Keratinocyte (primary cell): ENCODE data around the gene CDIP1. TPM values are rescaled to one million over a fixed set of nuclear protein-coding genes. Genes with fewer than 3 reads are reported as not detected.
A peak's percentile ranks its signal among the peaks of the same experiment; 100 is the strongest.

ENCODE experiments used
- DNase-seq: peaks from one replicate; pipeline ENCODE4 v3.0.0-alpha.2; 2011; ENCODE audit warnings: low read depth, missing footprints, low spot score
- FAIRE-seq: peaks from 2 replicates; lab custom pipeline; 2011; peaks lifted over from hg19 to GRCh38; lab: Jason Lieb, UNC
- H2AFZ ChIP-seq: 2 replicates; pipeline ENCODE4 v1.6.0; 2012; ENCODE audit warnings: low read length, control low read depth, inconsistent platforms; ENCODE audit not compliant: control insufficient read depth
- H3K27ac ChIP-seq: 2 replicates; pipeline ENCODE4 v1.5.1; 2011; ENCODE audit warnings: low read length; ENCODE audit not compliant: control insufficient read depth, insufficient read depth
- H3K27me3 ChIP-seq: 3 replicates; pipeline ENCODE4 v1.6.0; 2011; ENCODE audit warnings: low read length; ENCODE audit not compliant: control insufficient read depth, insufficient read depth; ENCODE audit errors: extremely low read depth
- H3K36me3 ChIP-seq, 2 experiments: 2 replicates in 1 of 2; 3 replicates in 1 of 2; pipeline ENCODE4 v1.5.1; 2011; ENCODE audit warnings: low read length in 2 of 2, mild to moderate bottlenecking in 1 of 2; ENCODE audit not compliant: control insufficient read depth in 2 of 2, insufficient read depth in 2 of 2; ENCODE audit errors: extremely low read depth in 1 of 2
- H3K4me1 ChIP-seq: 3 replicates; pipeline ENCODE4 v1.5.1; 2011; ENCODE audit warnings: low read length; ENCODE audit not compliant: control insufficient read depth, insufficient read depth; ENCODE audit errors: extremely low read depth
- H3K4me2 ChIP-seq: 3 replicates; pipeline ENCODE4 v1.6.0; 2011; ENCODE audit warnings: low read depth, low read length; ENCODE audit not compliant: control insufficient read depth, insufficient read depth; ENCODE audit errors: extremely low read depth
- H3K4me3 ChIP-seq, 3 experiments: fragments of 200-600 bp in 1 of 3; sonication (generic) in 1 of 3; 2 replicates in 2 of 3; 3 replicates in 1 of 3; pipeline ENCODE4 v1.5.1; 2011 to 2016; ENCODE audit warnings: low read length in 3 of 3, mild to moderate bottlenecking in 3 of 3, control low read depth in 2 of 3, inconsistent platforms in 1 of 3, low read depth in 1 of 3, mixed read lengths in 1 of 3, mixed run types in 1 of 3, moderate library complexity in 1 of 3; ENCODE audit not compliant: control insufficient read depth in 2 of 3, insufficient read depth in 2 of 3; ENCODE audit errors: extremely low read depth in 1 of 3
- H3K79me2 ChIP-seq: 2 replicates; pipeline ENCODE4 v1.6.0; 2012; ENCODE audit warnings: low read length; ENCODE audit not compliant: control insufficient read depth, insufficient read depth
- H3K9ac ChIP-seq: 3 replicates; pipeline ENCODE4 v1.6.0; 2011; ENCODE audit warnings: low read length; ENCODE audit not compliant: control insufficient read depth, insufficient read depth; ENCODE audit errors: extremely low read depth
- H3K9me1 ChIP-seq: 3 replicates; pipeline ENCODE4 v1.6.0; 2011; ENCODE audit warnings: low read length; ENCODE audit not compliant: control insufficient read depth, insufficient read depth; ENCODE audit errors: extremely low read depth
- H3K9me3 ChIP-seq: 2 replicates; pipeline ENCODE4 v1.5.1; 2012; ENCODE audit warnings: low read depth, low read length; ENCODE audit not compliant: control insufficient read depth
- H4K20me1 ChIP-seq: 3 replicates; pipeline ENCODE4 v1.6.0; 2011; ENCODE audit warnings: low read length; ENCODE audit not compliant: control insufficient read depth, insufficient read depth; ENCODE audit errors: extremely low read depth
- CTCF ChIP-seq, 3 experiments: IDR thresholded peaks in 1 of 3; conservative IDR thresholded peaks in 1 of 3; optimal IDR thresholded peaks in 1 of 3; 2 replicates in 2 of 3; 3 replicates in 1 of 3; pipeline versions ENCODE3 to v1.5.1; 2011; ENCODE audit warnings: low read length in 3 of 3, mild to moderate bottlenecking in 3 of 3, moderate library complexity in 2 of 3, control low read depth in 1 of 3, inconsistent platforms in 1 of 3; ENCODE audit not compliant: insufficient read depth in 2 of 3; ENCODE audit errors: extremely low read depth in 1 of 3
- EZH2 ChIP-seq: IDR thresholded peaks from one replicate; pipeline ENCODE4 v1.6.1; 2012; ENCODE audit warnings: inconsistent platforms, mild to moderate bottlenecking, low read length, moderate library complexity
- dilution Hi-C: fragments of 300-500 bp; cut with MboI; formaldehyde crosslinking; loops from one replicate; pipeline ENCODE4 v1.7.0; 2020; ENCODE audit warnings: low sequenced_read_pairs; ENCODE audit not compliant: extremely low pct_ligation_motif_present
- polyA plus RNA-seq, 5 experiments: library from polyadenylated mRNA; depleted of rRNA in 3 of 5; stranded (reverse) in 3 of 5; stranded (forward) in 1 of 5; unstranded in 1 of 5; fragments of >200 nt; gene quantifications; 1 replicate in 1 of 5; 2 replicates in 3 of 5; 3 replicates in 1 of 5; pipeline versions ENCODE4 v1.2.1 to v1.2.3, GENCODE V29; 2011 to 2012; ENCODE audit warnings: missing spikeins in 2 of 5, low read depth in 1 of 5, low replicate concordance in 1 of 5

The CDIP1 gene
- polyA plus RNA-seq, 1 donor (not counting 4 experiments of a cell fraction or from before 2014, with no cell fraction given) = 19.8 TPM

- Histone ChIP-seq H2AFZ (no peak overlapping the region), H3K9me3 (no peaks in the 10 kb centered on the region), H3K9ac (peak overlapping the region; percentile 43), H3K27me3 (no peaks in the 10 kb centered on the region), H3K4me2 (peak overlapping the region; percentile 67), H3K9me1 (peaks cover 10% of the 10 kb centered on the region), H3K36me3 (peaks cover 6 to 22% of the 10 kb centered on the region in 2 experiments), H4K20me1 (peaks cover 15% of the 10 kb centered on the region), H3K27ac (peak overlapping the region; percentile 82), H3K4me1 (peaks cover 84% of the 10 kb centered on the region), H3K79me2 (peaks cover 69% of the 10 kb centered on the region), H3K4me3 (peak overlapping the region in 1 of 3 experiments; percentile 36)
- DNase-seq (no peak), FAIRE-seq (peak; percentile 86)
- dilution Hi-C loops = no loop called here
- TF ChIP-seq CTCF (optimal IDR thresholded peaks at IDR 0.05 in 1 of 3, IDR thresholded peaks at IDR 0.05 in 1 of 3, conservative IDR thresholded peaks at IDR 0.05 in 1 of 3; ENCODE audit: extremely low read depth in 1 of 3, insufficient read depth in 2 of 3, low read length in 3 of 3) = no peak
- TF ChIP-seq EZH2 = no peak
Observed at GRCh38 chr16:4498546-4499195, 39.9 kb downstream of the CDIP1 start.

DNA sequence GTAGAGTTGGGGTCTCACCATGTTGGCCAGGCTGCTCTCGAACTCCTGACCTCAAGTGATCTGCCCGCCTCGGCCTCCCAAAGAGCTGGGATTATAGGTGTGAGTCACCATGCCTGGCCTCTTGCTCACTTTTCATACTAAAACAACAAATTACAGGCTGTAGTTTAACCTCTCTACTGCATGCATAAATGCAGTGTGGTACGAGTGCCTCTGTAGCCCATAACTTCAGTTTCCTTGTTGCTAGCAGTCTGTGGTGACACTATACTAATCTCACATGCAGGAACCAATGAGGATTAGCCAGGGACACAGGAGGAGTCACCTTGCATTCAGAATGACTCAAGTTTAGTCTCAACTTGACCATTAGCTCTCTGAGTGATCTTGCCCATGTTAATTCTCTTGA is 42.3 kb downstream of the CDIP1 start:
- H3K27ac ChIP-seq = peak overlapping the region; percentile 98
- no peak for DNase-seq
- dilution Hi-C loops = no loop called here
- peaks cover 84% of the 10 kb centered on the region for H3K4me1 ChIP-seq
- no peaks in the 10 kb centered on the region for H3K9me3 ChIP-seq
- FAIRE-seq = peak; percentile 84
- H3K4me2 ChIP-seq = peak overlapping the region; percentile 98
- H3K36me3 ChIP-seq = peaks cover 6 to 26% of the 10 kb centered on the region in 2 experiments
- H3K9ac ChIP-seq = peak overlapping the region; percentile 79
- no peak overlapping the region for H3K4me3 ChIP-seq
- H4K20me1 ChIP-seq = peaks cover 6% of the 10 kb centered on the region
- peaks cover 2% of the 10 kb centered on the region for H3K9me1 ChIP-seq
- TF ChIP-seq CTCF (optimal IDR thresholded peaks at IDR 0.05 in 1 of 3, IDR thresholded peaks at IDR 0.05 in 1 of 3, conservative IDR thresholded peaks at IDR 0.05 in 1 of 3; ENCODE audit: extremely low read depth in 1 of 3, insufficient read depth in 2 of 3, low read length in 3 of 3) = no peak
- TF ChIP-seq EZH2 = no peak
- peaks cover 69% of the 10 kb centered on the region for H3K79me2 ChIP-seq
- no peak overlapping the region for H2AFZ ChIP-seq
- no peaks in the 10 kb centered on the region for H3K27me3 ChIP-seq
